Type B pancreatic cell (in vitro differentiated cells): Measurements from ENCODE around the gene SECTM1. TPM values are rescaled to one million over a fixed set of nuclear protein-coding genes. Genes with fewer than 3 reads are reported as not detected.
"Not testable (repeated sequence)": the region's sequence is repeated elsewhere in the genome, so short reads cannot be mapped to it uniquely, and the experiment has no call there.

Experiments
- DNase-seq: peaks from one replicate; pipeline ENCODE4 v3.0.0; 2021; ENCODE audit warnings: mixed read lengths; ENCODE audit not compliant: unreplicated experiment; ENCODE audit errors: extremely low spot score
- H3K27ac Mint-ChIP-seq: 2 replicates; pipeline ENCODE4 v1.8.0; 2021; ENCODE audit warnings: mild to moderate bottlenecking, mixed read lengths
- H3K27me3 Mint-ChIP-seq: 2 replicates; pipeline ENCODE4 v1.8.0; 2021; ENCODE audit warnings: mixed read lengths
- H3K36me3 Mint-ChIP-seq: 2 replicates; pipeline ENCODE4 v1.8.0; 2021; ENCODE audit warnings: mixed read lengths
- H3K4me1 Mint-ChIP-seq: one replicate; pipeline ENCODE4 v1.8.0; 2021; ENCODE audit warnings: mixed read lengths; ENCODE audit not compliant: unreplicated experiment
- H3K4me3 Mint-ChIP-seq: 2 replicates; pipeline ENCODE4 v1.8.0; 2021; ENCODE audit warnings: mild to moderate bottlenecking, mixed read lengths
- H3K9me3 Mint-ChIP-seq: 2 replicates; pipeline ENCODE4 v1.8.0; 2021; ENCODE audit warnings: mixed read lengths
- CTCF ChIP-seq: fragments of 200-600 bp; sonication (generic); conservative IDR thresholded peaks from 2 replicates; pipeline ENCODE4 v1.5.0; 2021; ENCODE audit warnings: antibody characterized with exemption, mild to moderate bottlenecking
- total RNA-seq: library from RNA; stranded (reverse); gene quantifications from 2 replicates; pipeline ENCODE4 v1.2.1, GENCODE V29; 2021; ENCODE audit warnings: low replicate concordance

The SECTM1 gene
- total RNA-seq, 1 donor from 2014 or later: 13.2 TPM

GRCh38 chr17:82377924-82378740, 44.6 kb upstream of the SECTM1 start:
- H3K27ac Mint-ChIP-seq: no peak overlapping the region
- H3K36me3 Mint-ChIP-seq: no peaks in the 10 kb centered on the region
- H3K4me1 Mint-ChIP-seq: peaks cover under 1% of the 10 kb centered on the region
- peaks cover 17% of the 10 kb centered on the region for H3K27me3 Mint-ChIP-seq
- H3K4me3 Mint-ChIP-seq: no peak overlapping the region
- no peak for DNase-seq
- TF ChIP-seq CTCF: no peak
- H3K9me3 Mint-ChIP-seq: no peaks in the 10 kb centered on the region

GRCh38 chr17:82377294-82377693, 43.7 kb upstream of the SECTM1 start:
- H3K4me3 Mint-ChIP-seq, H3K27ac Mint-ChIP-seq, DNase-seq, H3K4me1 Mint-ChIP-seq, H3K9me3 Mint-ChIP-seq, H3K36me3 Mint-ChIP-seq: not testable (repeated sequence)
- H3K27me3 Mint-ChIP-seq: peaks cover 25% of the 10 kb centered on the region

- no peak overlapping the region for H3K4me3 Mint-ChIP-seq
- H3K9me3 Mint-ChIP-seq: no peaks in the 10 kb centered on the region
- no peak for DNase-seq
- no peak for TF ChIP-seq CTCF
- H3K27me3 Mint-ChIP-seq: peaks cover 26% of the 10 kb centered on the region
- peaks cover 9% of the 10 kb centered on the region for H3K4me1 Mint-ChIP-seq
- no peak overlapping the region for H3K27ac Mint-ChIP-seq
- no peaks in the 10 kb centered on the region for H3K36me3 Mint-ChIP-seq
These were observed 42.6 kb upstream of the SECTM1 start for GRCh38 chr17:82376042-82376730.

- peaks cover 9% of the 10 kb centered on the region for H3K4me1 Mint-ChIP-seq
- H3K9me3 Mint-ChIP-seq: no peaks in the 10 kb centered on the region
- H3K27me3 Mint-ChIP-seq: peaks cover 28% of the 10 kb centered on the region
- no peak overlapping the region for H3K27ac Mint-ChIP-seq
- TF ChIP-seq CTCF: no peak
- H3K36me3 Mint-ChIP-seq: no peaks in the 10 kb centered on the region
- DNase-seq: no peak
- H3K4me3 Mint-ChIP-seq: no peak overlapping the region
These were observed 41.9 kb upstream of the SECTM1 start for GRCh38 chr17:82375359-82376041.

GRCh38 chr17:82374626-82375331, 41.2 kb upstream of the SECTM1 start:
- Mint-ChIP-seq H3K36me3 (no peaks in the 10 kb centered on the region), H3K4me3 (no peak overlapping the region), H3K27me3 (peaks cover 28% of the 10 kb centered on the region), H3K4me1 (peaks cover 9% of the 10 kb centered on the region), H3K9me3 (no peaks in the 10 kb centered on the region), H3K27ac (no peak overlapping the region)
- DNase-seq: no peak
- TF ChIP-seq CTCF: no peak
